ENCODE results near the gene ADAM17.

ADAM17 gene

DNA sequence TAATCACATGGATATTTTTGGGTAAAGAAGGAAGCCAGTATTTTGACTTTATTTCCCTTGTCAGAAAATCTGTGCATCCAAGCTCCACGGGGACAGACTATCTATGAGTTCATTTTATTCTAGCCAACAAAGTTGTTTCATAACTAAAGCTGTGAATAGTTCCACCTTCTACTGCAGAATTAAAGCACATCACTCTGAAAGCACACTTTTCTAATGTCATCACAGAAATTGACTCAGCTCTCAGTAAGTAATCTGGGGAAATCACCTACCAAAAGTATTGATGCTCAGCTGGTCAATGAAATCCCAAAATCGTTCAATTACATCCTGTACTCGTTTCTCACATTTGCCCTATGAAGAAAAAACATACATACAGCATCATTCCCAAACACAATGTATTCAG lies 62.2 kb downstream of the ADAM17 start:
- no peak for TF ChIP-seq ZFX (IDR thresholded peaks at IDR 0.05; ENCODE audit: borderline replicate concordance)
- TF ChIP-seq, protein P1, sequence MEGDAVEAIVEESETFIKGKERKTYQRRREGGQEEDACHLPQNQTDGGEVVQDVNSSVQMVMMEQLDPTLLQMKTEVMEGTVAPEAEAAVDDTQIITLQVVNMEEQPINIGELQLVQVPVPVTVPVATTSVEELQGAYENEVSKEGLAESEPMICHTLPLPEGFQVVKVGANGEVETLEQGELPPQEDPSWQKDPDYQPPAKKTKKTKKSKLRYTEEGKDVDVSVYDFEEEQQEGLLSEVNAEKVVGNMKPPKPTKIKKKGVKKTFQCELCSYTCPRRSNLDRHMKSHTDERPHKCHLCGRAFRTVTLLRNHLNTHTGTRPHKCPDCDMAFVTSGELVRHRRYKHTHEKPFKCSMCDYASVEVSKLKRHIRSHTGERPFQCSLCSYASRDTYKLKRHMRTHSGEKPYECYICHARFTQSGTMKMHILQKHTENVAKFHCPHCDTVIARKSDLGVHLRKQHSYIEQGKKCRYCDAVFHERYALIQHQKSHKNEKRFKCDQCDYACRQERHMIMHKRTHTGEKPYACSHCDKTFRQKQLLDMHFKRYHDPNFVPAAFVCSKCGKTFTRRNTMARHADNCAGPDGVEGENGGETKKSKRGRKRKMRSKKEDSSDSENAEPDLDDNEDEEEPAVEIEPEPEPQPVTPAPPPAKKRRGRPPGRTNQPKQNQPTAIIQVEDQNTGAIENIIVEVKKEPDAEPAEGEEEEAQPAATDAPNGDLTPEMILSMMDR (IDR thresholded peaks at IDR 0.05) = no peak
- no peak overlapping the region for H3K27ac ChIP-seq

DNA sequence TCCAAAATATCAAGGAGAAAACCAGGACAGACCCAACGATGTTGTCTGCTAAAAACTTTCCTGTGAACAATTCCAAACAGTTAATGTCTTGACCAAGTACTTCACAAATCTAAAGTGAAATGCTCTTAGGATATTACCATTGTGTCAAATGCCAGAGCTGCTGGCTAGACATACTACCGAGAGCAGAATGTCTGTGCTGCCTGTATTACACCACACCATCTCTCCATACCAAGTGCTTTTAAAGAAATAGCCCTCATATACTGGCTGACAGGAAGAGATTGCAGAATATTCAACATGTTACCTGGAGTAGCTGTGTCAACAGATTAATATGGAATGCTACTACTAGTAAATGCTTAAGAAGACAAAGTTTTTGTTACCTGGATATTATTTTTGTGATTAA lies 62.7 kb downstream of the ADAM17 start:
- no peak overlapping the region for H3K27ac ChIP-seq
- TF ChIP-seq ZFX (IDR thresholded peaks at IDR 0.05; ENCODE audit: borderline replicate concordance) = no peak
- TF ChIP-seq, protein P1 (IDR thresholded peaks at IDR 0.05) = no peak

DNA sequence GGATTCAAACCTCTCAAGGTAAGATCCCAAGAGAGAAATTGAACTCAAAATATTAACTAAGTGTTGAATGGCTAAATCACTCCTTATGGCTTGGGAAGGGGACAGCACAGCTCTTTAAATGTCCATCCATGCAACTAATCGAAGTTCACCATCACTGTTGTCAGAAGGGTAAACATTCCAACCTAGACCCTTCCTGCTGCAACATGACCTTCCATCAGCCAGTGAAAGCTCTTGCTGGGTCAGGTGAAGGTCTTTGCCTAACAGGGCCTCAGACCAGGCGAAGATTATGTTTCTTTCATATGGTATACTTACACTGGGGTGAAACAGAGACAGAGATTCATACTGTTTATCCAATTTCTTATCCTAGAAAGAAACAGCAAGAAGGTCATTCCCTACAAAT lies 64.8 kb downstream of the ADAM17 start:
- TF ChIP-seq, protein P1 (IDR thresholded peaks at IDR 0.05) = no peak
- no peak for TF ChIP-seq ZFX (IDR thresholded peaks at IDR 0.05; ENCODE audit: borderline replicate concordance)
- H3K27ac ChIP-seq = no peak overlapping the region

DNA sequence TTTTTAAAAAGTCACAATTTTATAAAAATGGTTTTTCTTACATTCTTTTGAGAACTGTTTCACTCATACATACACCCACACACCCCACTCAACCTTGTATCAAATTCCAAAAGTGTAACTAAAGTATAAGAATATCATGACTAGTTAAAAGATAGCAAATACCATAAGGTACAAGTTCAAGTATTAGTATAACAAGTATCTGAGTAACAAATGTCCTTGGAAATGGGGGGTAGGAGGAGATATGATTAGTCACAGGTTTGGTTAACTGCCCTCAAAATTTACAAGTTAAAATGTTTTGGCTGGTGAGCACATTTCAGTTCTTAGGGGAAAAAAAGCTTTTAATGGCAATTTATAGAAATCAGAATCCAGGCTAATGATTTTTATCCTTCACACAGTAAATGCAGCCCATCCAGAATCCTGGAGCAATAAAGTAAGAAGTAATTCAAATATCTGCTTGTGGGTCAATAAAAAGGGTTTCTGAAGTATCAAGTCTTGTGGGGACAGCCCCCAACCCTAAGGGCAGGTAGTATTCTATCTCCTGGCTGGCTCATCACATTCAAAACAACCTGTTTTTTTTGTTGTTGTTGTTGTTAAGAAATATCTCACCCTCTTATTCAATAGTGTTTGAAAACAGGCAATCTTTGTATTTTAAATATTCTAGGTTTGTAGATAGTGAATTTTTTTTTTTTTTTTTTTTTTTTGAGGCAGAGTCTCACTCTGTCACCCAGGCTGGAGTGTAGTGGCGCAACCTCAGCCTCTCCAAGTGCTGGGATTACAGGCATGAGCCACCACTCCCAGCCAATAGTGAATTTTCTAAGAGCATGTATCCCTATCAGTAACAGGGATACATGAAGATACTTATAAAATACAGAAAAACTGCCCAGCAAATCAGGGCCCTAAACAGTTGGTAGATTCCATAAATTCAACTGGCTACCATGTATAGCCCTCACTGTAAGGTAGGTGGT lies 66.8 kb downstream of the ADAM17 start:
- H3K27ac ChIP-seq = no peak overlapping the region
- TF ChIP-seq ZFX (IDR thresholded peaks at IDR 0.05; ENCODE audit: borderline replicate concordance) = no peak
- TF ChIP-seq, protein P1 (IDR thresholded peaks at IDR 0.05) = no peak

DNA sequence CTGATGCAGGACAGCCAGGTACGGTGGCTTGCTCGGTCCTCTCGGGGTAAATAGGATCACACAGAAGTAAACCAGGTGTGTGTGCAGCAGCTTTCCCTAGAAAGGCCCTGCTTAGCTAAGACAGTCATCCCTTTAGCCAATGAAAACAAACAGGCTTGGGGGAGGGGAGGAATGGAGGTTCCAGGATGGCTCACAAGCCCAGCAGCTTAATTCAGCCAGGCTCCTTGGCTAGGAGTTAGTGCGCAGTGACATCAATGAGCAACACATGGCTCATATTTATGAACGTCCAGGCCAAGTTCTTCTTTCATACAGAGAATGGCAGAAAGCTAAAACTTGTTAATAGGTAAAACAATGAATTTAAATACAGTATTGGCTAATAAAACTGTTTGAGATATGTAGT lies 71.1 kb downstream of the ADAM17 start:
- TF ChIP-seq ZFX (IDR thresholded peaks at IDR 0.05; ENCODE audit: borderline replicate concordance) = no peak
- TF ChIP-seq, protein P1 (IDR thresholded peaks at IDR 0.05) = no peak
- H3K27ac ChIP-seq = no peak overlapping the region

DNA sequence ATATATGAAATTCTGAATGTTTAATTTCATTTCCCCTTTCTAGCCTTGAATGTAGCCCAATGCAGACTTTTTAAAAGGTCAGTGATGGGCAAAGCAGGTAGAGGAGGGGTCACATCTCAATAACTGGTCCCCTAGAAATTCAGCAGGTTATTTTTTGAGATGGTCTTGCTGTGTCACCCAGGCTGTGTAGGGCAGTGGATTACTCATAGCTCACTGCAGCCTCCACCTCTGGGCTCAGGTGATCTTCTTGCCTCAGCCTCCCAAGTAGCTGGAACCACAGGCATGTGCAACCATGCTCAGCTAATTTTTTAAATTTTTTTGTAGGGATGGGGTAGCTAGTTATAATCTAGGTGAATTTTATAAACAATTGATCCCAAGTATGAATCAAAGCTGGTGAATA lies 72.5 kb downstream of the ADAM17 start:
- no peak for TF ChIP-seq ZFX (IDR thresholded peaks at IDR 0.05; ENCODE audit: borderline replicate concordance)
- TF ChIP-seq, protein P1 (IDR thresholded peaks at IDR 0.05) = no peak
- H3K27ac ChIP-seq = no peak overlapping the region

DNA sequence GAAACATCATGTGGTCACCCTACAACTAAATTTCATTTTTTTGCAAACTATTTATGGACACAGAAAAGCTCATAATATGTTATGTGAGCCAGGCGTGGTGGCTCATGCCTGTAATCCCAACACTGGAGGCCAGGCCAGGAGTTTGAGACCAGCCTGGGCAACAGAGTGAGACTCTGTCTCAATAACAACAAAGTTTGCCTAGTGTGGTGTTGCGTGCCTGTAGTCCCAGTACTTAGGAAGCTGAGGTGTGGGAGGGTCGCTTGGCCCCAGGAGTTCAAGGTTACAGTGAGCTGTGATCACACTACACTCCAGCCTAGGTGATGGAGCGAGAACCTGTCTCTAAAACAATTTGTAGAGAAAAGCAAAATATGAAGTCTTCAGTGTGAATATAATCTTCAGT lies 75.5 kb downstream of the ADAM17 start:
- H3K27ac ChIP-seq = no peak overlapping the region
- no peak for TF ChIP-seq ZFX (IDR thresholded peaks at IDR 0.05; ENCODE audit: borderline replicate concordance)
- TF ChIP-seq, protein P1 (IDR thresholded peaks at IDR 0.05) = no peak
